ENCODE data around the gene INTS2.

INTS2 gene

DNA sequence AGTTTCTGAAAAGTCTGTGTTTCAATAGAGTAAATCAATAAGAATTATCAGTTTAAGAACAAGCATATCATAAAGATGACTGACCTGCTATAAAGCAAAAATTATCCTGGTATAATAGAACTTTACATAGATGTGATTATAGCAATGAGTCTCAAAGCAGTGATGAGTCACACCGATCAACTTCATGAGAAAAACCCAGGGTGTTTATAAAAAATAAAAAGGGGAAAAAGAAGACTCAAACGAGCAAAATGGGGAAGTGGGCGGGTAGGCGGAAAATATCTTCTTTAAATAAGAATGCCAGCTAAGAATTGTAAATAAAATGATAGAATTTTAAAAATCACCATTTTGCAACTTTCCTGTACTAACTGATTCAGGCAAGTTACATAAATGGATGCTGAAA, 111.2 kb downstream of the INTS2 start:
- Histone ChIP-seq H3K9me3 (ENCODE audit: control insufficient read depth, low read length) (no peaks in the 10 kb centered on the region), H3K4me1 (ENCODE audit: control insufficient read depth, insufficient read depth, low read length, poor library complexity, severe bottlenecking) (no peaks in the 10 kb centered on the region), H3K4me3 (ENCODE audit: insufficient read depth, low read depth, low read length, poor library complexity, severe bottlenecking) (no peak overlapping the region), H3K27me3 (replicated peaks; ENCODE audit: control insufficient read depth, insufficient read depth, low read length, poor library complexity, severe bottlenecking) (no peaks in the 10 kb centered on the region), H3K36me3 (ENCODE audit: control insufficient read depth, insufficient read depth, low read length) (no peaks in the 10 kb centered on the region), H3K27ac (ENCODE audit: insufficient read depth, low read length, poor library complexity, severe bottlenecking) (no peak overlapping the region)
- DNase-seq = no peak

DNA sequence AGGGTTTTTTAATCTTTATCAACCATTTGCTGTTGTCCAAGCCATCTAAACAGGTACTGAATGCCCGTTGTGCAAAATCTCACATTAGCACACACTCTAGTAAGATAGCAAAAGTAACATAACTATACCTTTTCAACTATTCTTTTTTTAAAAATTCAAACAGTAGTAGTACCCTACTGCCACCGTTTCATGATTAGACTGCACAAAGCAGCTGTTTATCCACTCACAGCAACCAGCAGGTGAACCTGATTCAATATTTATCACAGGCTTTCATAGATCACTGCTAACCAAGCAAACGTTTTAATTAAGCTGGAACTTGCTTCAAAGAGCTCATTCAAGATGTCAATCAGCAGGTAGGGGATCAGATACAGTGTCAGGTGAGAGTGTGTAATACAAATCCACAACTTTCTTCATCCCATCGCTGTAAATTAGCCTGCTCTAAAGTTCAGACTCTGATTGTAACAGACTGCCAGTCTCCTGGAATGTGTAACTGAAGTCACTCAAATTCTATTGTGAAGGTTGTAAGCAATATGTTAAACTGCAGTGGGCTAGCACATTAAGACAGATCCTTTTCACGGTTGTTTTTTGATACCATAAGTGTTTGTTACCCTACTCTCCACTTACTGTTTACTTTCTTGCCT, 111.8 kb downstream of the INTS2 start:
- Histone ChIP-seq H3K36me3 (ENCODE audit: control insufficient read depth, insufficient read depth, low read length) (no peaks in the 10 kb centered on the region), H3K4me3 (ENCODE audit: insufficient read depth, low read depth, low read length, poor library complexity, severe bottlenecking) (no peak overlapping the region), H3K27ac (ENCODE audit: insufficient read depth, low read length, poor library complexity, severe bottlenecking) (no peak overlapping the region), H3K27me3 (replicated peaks; ENCODE audit: control insufficient read depth, insufficient read depth, low read length, poor library complexity, severe bottlenecking) (no peaks in the 10 kb centered on the region), H3K4me1 (ENCODE audit: control insufficient read depth, insufficient read depth, low read length, poor library complexity, severe bottlenecking) (no peaks in the 10 kb centered on the region), H3K9me3 (ENCODE audit: control insufficient read depth, low read length) (no peaks in the 10 kb centered on the region)
- DNase-seq = no peak
